GM13976 (cell line): ENCODE results near the gene GLTPD2.
A peak's percentile ranks its signal among the peaks of the same experiment; 100 is the strongest.

Experiments
- DNase-seq: peaks from one replicate; pipeline ENCODE4 v3.0.0; 2012; ENCODE audit warnings: low spot score
- in situ Hi-C: fragments of 300-500 bp; cut with MboI; formaldehyde crosslinking; loops from one replicate; pipeline ENCODE4 v1.12.0; 2022; ENCODE audit warnings: low sequenced_read_pairs, mixed read lengths, inconsistent platforms; ENCODE audit not compliant: unreplicated experiment
- TF ChIP-seq, protein P1 (sequence below): IDR thresholded peaks from 2 replicates; pipeline ENCODE4 v1.5.1; 2012; ENCODE audit warnings: borderline replicate concordance, mild to moderate bottlenecking; ENCODE audit not compliant: insufficient read depth; ENCODE audit errors: extremely low read depth, missing control alignments, control extremely low read depth

The GLTPD2 gene

DNA sequence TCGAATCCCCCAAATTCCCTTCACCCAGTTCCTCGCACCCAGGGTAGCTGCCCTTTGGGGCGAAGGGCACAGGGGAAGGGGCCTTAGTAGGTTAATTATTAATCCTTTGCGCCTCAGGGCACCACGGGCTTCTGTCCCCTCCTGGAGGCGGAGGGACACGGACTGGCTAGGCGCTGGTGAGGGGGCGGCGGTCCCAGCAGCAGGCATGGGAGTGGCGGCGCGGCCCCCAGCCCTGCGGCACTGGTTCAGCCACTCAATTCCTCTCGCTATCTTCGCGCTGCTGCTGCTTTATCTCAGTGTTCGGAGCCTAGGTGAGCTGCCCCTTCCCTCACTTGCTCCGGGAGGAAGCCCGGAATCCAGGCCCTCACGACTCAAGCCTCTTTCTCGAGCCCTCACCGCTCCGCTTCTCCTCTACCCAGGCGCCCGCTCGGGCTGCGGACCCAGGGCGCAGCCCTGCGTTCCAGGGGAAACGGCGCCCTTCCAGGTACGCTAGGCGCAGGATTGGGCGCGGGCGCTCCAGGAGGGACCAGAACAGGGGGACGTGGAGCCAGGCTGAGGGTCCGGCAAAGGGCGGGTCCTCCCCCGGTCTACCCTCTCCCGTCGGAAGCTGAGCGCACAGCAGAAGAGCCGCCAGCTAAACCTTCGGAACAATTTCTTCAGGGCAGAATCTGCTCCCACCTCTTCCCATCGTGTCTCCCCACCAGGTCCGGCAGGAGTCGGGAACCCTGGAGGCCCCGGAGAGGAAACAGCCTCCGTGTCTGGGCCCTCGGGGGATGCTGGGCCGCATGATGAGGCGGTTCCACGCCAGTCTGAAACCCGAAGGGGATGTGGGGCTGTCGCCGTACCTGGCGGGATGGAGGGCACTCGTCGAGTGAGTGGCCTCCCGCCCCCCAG is at the start of gene GLTPD2:
GLTPD2 (plus strand) TSS at position 158 of the 894 bp plus-strand sequence; CDS start at position 206, 48 bp downstream.
- DNase-seq, result peak; percentile 35
- in situ Hi-C loops, result loop anchor here (10.0 kb wide), 1 partner anchor 96 kb away; no protein-coding TSS in a partner anchor
- TF ChIP-seq, protein P1, sequence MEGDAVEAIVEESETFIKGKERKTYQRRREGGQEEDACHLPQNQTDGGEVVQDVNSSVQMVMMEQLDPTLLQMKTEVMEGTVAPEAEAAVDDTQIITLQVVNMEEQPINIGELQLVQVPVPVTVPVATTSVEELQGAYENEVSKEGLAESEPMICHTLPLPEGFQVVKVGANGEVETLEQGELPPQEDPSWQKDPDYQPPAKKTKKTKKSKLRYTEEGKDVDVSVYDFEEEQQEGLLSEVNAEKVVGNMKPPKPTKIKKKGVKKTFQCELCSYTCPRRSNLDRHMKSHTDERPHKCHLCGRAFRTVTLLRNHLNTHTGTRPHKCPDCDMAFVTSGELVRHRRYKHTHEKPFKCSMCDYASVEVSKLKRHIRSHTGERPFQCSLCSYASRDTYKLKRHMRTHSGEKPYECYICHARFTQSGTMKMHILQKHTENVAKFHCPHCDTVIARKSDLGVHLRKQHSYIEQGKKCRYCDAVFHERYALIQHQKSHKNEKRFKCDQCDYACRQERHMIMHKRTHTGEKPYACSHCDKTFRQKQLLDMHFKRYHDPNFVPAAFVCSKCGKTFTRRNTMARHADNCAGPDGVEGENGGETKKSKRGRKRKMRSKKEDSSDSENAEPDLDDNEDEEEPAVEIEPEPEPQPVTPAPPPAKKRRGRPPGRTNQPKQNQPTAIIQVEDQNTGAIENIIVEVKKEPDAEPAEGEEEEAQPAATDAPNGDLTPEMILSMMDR, result no peak

DNA sequence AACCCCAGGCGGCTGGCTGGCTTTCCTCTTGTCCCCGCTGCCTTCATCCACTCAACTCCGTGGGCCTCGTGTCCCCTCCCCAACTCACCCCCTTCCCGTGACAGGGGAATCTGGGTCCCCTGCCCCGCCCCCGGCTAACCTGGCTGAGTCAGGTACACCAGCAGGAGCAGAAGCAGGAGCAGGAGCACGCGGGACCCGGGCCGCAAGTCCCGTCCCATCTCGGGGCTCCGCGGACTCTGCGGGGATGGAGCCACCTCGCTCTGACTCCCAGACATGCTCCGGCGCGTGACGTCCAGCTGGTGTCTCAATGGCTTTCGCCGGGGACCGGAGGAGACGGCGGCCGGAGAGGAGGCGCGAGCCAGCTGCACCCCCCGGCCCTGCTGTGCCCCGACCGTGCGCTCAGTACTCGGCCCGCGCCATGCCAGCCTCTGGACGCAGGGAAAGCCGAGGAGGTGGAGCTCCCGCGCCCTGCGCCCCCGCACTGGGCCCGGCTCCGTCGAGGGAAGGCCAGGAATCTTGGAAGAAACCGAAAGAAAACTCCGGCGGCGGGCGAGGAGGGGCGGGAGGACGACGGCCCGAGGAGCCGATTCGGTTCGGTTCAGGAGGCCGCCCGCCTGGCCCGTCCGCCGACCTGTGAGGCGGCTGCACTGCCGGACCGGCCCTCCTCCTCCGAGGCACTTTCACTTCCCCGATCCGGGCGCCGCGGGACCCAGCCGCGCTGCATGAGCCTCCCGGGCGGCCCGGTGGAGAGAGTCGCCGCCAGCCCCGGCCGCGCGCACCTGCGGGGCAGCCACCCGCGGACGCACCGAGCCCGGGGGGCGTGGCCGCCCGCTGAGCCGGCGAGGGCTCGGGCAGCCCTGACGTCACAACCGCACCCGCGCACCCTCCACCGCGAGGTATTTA is 49.4 kb upstream of the GLTPD2 start, which contains the start of the genes CXCL16 and ZMYND15:
CXCL16 (minus strand) TSS at position 807 of the 903 bp plus-strand sequence; CDS start at position 218, 589 bp downstream.
ZMYND15 (plus strand) TSS at position 712 of the 903 bp plus-strand sequence. CDS start 716 bp downstream, outside the sequence.
- in situ Hi-C loops, result no loop called here
- TF ChIP-seq, protein P1, result no peak

DNA sequence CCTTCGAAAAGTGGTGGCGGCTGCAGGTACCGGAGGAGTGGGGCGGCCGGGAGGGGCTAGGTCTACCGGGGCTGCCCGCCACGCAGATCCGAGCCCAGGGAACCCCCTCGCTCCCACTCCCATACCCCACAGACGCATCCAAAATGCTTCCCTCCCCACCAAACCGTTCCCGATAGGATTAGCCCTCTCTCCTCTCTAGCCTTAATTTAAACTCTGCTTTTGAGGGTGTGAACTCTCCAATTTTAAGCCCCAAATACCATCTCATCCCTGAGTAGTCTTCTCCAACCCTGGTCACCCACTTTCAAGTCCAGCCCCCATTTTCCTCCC is 48.8 kb upstream of the GLTPD2 start:
- TF ChIP-seq, protein P1, result no peak
- DNase-seq, result no peak
- in situ Hi-C loops, result no loop called here

More for the DNA sequence above, 49.4 kb upstream of the GLTPD2 start, which contains the start of the genes CXCL16 and ZMYND15:
- DNase-seq, result peak; percentile 88

DNA sequence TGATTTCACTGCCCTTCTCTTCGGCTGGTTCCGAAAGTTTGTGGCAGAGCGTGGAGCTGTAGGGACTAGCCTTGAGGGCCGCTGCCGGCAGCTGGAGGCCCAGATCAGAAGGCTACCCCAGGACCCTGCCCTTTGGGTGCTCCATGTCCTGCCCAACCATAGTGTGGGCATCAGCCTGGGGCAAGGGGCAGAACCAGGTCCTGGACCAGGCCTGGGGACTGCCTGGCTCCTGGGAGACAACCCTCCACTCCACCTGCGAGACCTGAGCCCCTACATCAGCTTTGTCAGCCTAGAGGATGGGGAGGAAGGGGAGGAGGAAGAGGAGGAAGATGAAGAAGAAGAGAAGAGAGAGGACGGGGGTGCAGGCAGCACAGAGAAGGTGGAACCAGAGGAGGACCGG is 48.2 kb upstream of the GLTPD2 start:
- in situ Hi-C loops, result no loop called here
- TF ChIP-seq, protein P1, result no peak
- DNase-seq, result no peak

DNA sequence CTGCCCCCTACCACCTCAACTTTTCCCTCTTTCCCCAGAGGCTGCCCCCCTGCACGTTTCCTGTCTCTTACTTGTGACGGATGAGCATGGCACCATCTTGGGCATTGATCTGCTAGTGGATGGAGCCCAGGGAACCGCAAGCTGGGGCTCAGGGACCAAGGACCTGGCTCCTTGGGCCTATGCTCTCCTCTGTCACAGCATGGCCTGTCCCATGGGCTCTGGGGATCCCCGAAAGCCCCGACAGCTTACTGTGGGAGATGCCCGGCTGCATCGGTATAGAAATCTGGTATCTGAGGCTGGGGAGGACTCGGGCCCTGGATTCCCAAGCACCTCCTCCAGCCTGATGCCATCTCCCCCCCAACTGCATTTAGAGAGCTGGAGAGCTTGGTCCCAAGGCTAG is 47.2 kb upstream of the GLTPD2 start:
- in situ Hi-C loops, result no loop called here
- TF ChIP-seq, protein P1, result no peak
- no peak for DNase-seq

DNA sequence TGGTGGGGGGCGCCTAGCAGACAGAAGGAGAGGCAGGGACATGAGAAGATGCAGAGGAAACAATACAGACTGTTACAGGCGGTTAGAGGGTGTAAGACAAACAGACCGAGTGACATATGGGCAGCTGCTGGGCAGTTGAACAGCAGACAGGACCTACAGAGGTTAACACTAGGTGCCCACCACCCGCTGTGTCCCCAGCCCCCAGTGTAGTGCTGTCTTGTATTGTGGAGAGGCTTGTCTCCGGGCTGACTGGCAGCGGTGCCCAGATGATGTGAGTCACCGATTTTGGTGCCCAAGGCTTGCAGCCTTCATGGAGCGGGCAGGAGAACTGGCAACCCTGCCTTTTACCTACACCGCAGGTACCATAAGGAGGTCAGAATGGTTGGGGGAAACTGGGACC is 46.6 kb upstream of the GLTPD2 start:
- TF ChIP-seq, protein P1, result no peak
- no peak for DNase-seq

More for the DNA sequence above, 46.6 kb upstream of the GLTPD2 start:
- in situ Hi-C loops, result no loop called here
